Progenitor cell of endocrine pancreas (in vitro differentiated cells): ENCODE data around the gene VAT1. TPM values are rescaled to one million over a fixed set of nuclear protein-coding genes. Genes with fewer than 3 reads are reported as not detected.
"Not testable (repeated sequence)": the region's sequence is repeated elsewhere in the genome, so short reads cannot be mapped to it uniquely, and the experiment has no call there.

Experiments used
- DNase-seq: peaks from one replicate; pipeline ENCODE4 v3.0.0; 2021; ENCODE audit warnings: low spot score; ENCODE audit not compliant: unreplicated experiment
- H3K27ac Mint-ChIP-seq: 2 replicates; pipeline ENCODE4 v1.8.0; 2021; ENCODE audit warnings: mild to moderate bottlenecking, moderate library complexity, mixed read lengths
- H3K27me3 Mint-ChIP-seq: 2 replicates; pipeline ENCODE4 v1.8.0; 2021; ENCODE audit warnings: mixed read lengths
- H3K36me3 Mint-ChIP-seq: 2 replicates; pipeline ENCODE4 v1.8.0; 2022; ENCODE audit warnings: mixed read lengths; ENCODE audit not compliant: insufficient read depth
- H3K4me1 Mint-ChIP-seq: 2 replicates; pipeline ENCODE4 v1.8.0; 2021; ENCODE audit warnings: low read depth, mixed read lengths
- H3K4me3 Mint-ChIP-seq: 2 replicates; pipeline ENCODE4 v1.8.0; 2021; ENCODE audit warnings: low read depth, mild to moderate bottlenecking, moderate library complexity, mixed read lengths
- H3K9me3 Mint-ChIP-seq: 2 replicates; pipeline ENCODE4 v1.8.0; 2021; ENCODE audit warnings: low read depth, mixed read lengths
- total RNA-seq: library from RNA; stranded (reverse); gene quantifications from 2 replicates; pipeline ENCODE4 v1.2.1, GENCODE V29; 2021
- TF ChIP-seq, protein P1 (sequence below): fragments of 200-600 bp; sonication (generic); IDR thresholded peaks from one replicate; pipeline ENCODE4 v1.5.0; 2021; ENCODE audit warnings: antibody characterized with exemption, mild to moderate bottlenecking; ENCODE audit not compliant: unreplicated experiment

Gene VAT1
- total RNA-seq, 1 donor from 2014 or later = 202 TPM

DNA sequence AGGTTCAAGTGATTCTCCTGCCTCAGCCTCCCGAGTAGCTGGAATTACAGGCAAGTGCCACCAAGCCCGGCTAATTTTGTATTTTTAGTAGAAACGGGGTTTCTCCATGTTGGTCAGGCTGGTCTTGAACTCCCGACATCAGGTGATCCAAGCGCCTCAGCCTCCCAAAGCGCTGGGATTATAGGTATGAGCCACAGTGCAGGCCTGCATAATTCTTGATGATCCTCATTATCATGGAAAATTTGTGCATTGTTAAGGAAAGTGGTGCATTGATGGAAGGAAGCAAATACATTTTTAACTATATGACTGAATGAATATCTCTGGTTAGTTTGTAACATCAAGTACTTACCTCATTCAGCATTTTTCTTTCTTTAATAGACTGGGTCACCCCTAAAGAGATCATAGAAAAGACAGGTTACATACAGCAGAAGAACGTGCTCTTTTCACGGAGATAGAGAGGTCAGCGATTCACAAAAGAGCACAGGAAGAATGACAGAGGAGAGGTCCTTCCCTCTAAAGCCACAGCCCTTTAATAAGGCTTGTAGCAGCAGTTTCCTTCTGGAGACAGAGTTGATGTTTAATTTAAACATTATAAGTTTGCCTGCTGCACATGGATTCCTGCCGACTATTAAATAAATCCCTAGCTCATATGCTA is 40.9 kb upstream of the VAT1 start:
- no peak for DNase-seq
- Mint-ChIP-seq H3K36me3 (peaks cover 2% of the 10 kb centered on the region), H3K4me3 (no peak overlapping the region), H3K4me1 (no peaks in the 10 kb centered on the region), H3K27ac (no peak overlapping the region), H3K27me3 (no peaks in the 10 kb centered on the region), H3K9me3 (no peaks in the 10 kb centered on the region)
- TF ChIP-seq, protein P1, sequence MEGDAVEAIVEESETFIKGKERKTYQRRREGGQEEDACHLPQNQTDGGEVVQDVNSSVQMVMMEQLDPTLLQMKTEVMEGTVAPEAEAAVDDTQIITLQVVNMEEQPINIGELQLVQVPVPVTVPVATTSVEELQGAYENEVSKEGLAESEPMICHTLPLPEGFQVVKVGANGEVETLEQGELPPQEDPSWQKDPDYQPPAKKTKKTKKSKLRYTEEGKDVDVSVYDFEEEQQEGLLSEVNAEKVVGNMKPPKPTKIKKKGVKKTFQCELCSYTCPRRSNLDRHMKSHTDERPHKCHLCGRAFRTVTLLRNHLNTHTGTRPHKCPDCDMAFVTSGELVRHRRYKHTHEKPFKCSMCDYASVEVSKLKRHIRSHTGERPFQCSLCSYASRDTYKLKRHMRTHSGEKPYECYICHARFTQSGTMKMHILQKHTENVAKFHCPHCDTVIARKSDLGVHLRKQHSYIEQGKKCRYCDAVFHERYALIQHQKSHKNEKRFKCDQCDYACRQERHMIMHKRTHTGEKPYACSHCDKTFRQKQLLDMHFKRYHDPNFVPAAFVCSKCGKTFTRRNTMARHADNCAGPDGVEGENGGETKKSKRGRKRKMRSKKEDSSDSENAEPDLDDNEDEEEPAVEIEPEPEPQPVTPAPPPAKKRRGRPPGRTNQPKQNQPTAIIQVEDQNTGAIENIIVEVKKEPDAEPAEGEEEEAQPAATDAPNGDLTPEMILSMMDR = no peak

DNA sequence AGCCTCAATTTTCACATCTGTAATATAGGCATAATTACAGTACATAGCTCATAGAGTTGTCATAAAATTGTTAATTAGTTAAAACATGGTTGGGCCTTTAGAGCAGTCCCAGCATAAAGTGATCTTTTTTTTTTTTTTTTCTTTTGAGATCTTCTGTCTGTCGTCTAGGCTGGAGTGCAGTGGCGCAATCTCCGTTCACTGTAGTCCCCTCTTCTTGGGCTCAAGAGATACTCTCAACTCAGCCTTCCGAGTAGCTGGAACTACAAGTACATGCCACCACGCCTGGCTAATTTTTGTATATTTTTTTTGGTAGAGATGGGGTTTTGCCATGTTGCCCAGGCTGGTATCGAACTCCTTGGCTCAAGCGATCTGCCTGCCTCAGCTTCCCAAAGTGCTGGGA is 33.9 kb upstream of the VAT1 start:
- no peaks in the 10 kb centered on the region for H3K27me3 Mint-ChIP-seq
- no peaks in the 10 kb centered on the region for H3K4me1 Mint-ChIP-seq
- no peak overlapping the region for H3K27ac Mint-ChIP-seq
- no peak for DNase-seq
- H3K9me3 Mint-ChIP-seq = no peaks in the 10 kb centered on the region
- H3K4me3 Mint-ChIP-seq = no peak overlapping the region
- TF ChIP-seq, protein P1 = no peak
- H3K36me3 Mint-ChIP-seq = peaks cover 11% of the 10 kb centered on the region

DNA sequence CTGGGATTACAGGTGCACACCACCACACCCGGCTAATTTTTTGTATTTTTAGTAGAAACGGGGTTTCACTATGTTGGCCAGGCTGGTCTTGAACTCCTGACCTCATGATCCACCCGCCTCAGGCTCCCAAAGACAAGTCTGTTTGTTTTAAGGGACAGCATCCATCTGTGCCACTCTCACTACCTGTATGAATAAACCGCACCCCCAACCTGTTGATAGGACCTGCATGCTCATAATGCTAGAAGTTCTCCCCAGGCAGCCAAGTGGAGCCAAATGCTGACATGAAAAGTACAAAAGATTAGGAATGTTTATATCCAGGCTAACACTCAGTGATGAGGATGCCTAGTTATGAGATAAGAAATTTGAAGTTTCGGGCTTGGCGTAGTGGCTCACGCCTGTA is 30.8 kb upstream of the VAT1 start:
- H3K27ac Mint-ChIP-seq, H3K4me1 Mint-ChIP-seq: not testable (repeated sequence)
- H3K36me3 Mint-ChIP-seq = peaks cover 13% of the 10 kb centered on the region

DNA sequence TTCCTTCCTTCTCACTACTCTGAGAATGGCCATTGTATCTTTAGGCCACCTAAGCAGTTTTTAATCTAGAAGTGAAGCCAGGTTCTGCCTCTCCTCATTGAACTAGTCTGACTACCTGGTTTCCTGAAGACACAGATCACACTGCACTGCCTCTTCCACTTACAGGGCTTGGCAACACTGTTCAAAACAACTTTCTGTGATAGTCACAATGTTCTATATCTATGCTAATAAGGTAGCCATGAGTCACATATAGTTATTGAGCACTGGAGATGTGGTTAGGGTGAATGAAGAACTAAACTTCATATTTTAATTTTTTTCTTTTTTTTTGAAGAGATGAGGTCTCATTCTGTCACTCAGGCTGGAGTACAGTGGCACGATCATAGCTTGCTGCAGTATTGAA is 29.8 kb upstream of the VAT1 start:
- Mint-ChIP-seq H3K4me3 (no peak overlapping the region), H3K27me3 (no peaks in the 10 kb centered on the region), H3K27ac (no peak overlapping the region), H3K36me3 (peaks cover 12% of the 10 kb centered on the region), H3K4me1 (no peaks in the 10 kb centered on the region), H3K9me3 (no peaks in the 10 kb centered on the region)
- TF ChIP-seq, protein P1 = no peak
- DNase-seq = no peak

More for the DNA sequence above, 30.8 kb upstream of the VAT1 start:
- H3K9me3 Mint-ChIP-seq, DNase-seq, H3K27me3 Mint-ChIP-seq, H3K4me3 Mint-ChIP-seq: not testable (repeated sequence)

GRCh38 chr17:43044024-43044423 is 21.8 kb upstream of the VAT1 start:
- TF ChIP-seq, protein P1 = no peak
- no peaks in the 10 kb centered on the region for H3K9me3 Mint-ChIP-seq
- no peak for DNase-seq
- H3K36me3 Mint-ChIP-seq = no peaks in the 10 kb centered on the region
- peaks cover 14% of the 10 kb centered on the region for H3K4me1 Mint-ChIP-seq
- no peaks in the 10 kb centered on the region for H3K27me3 Mint-ChIP-seq
- no peak overlapping the region for H3K27ac Mint-ChIP-seq
- no peak overlapping the region for H3K4me3 Mint-ChIP-seq

DNA sequence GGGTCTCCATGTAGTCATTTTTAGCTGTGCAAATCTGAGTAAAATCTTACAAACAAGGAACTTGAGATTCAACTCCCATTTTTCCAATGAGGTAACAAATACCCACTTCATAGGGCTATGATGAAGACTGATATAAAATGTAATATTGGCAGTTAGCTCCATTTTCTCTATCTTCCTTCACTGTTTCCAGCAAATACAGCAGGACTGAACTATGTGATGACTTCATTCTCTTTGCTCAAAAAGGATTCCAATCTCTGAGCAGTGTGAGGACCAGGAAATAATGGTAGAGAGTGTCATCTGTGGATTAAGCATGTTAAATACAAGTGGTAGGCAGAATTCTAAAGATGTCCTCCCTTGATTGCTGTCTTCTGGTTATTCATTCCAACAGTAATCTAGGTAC is 21.1 kb upstream of the VAT1 start:
- no peaks in the 10 kb centered on the region for H3K9me3 Mint-ChIP-seq
- H3K27me3 Mint-ChIP-seq = no peaks in the 10 kb centered on the region
- no peak overlapping the region for H3K4me3 Mint-ChIP-seq
- TF ChIP-seq, protein P1 = no peak
- DNase-seq = no peak
- H3K36me3 Mint-ChIP-seq = no peaks in the 10 kb centered on the region
- peak overlapping the region; percentile 44 for H3K27ac Mint-ChIP-seq
- H3K4me1 Mint-ChIP-seq = peaks cover 14% of the 10 kb centered on the region
